COLO829 (cell line): ENCODE results near the gene FOXO6.

Experiments used
- DNase-seq: peaks from one replicate; pipeline ENCODE4 v3.0.0; 2012; ENCODE audit warnings: low spot score

The FOXO6 gene

DNA sequence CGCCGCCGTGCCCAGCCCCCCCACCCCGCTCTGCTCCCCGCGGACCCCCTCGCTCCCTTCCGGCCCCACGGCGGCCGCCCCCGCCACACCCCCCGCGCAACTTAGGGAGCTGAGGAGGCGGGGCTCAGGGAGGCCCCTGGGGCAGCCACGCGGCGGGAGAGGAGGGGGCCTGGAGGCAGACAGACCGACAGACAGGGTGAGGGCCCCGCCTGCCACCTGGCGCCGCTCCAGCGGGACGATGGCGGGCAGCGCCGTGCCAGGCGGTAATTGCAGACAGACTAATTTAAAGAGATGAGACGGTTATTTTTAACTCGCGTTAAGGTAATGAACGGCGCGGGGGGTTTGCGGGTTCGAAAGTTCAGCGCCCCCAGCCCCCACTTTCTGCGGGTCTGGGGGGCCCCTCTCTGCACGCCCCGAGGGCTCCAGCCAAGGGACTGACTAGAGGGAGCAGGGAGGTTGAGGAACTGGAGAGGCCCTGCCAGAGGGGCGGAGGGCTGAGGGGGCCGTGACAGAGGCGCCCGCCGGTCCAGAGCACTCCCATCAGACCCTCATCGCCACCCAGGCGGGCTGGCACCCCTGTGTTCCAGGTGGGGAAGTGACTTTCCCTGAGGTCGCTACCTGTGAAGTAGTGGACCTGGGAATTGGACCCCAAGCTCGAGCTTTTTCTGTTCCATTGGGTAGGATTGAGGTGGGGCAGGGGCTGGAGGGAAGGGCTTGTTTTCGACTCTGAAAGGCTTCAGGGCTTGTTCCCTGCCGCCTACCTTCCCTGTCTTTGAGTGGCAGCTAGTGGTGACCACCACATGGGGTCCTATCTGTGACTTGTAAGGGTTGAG is 5.4 kb downstream of the FOXO6 start:
- no peak for DNase-seq

- DNase-seq: no peak
Observed at GRCh38 chr1:41367288-41367642, 6.0 kb downstream of the FOXO6 start.

GRCh38 chr1:41368366-41368765 is 7.1 kb downstream of the FOXO6 start:
- no peak for DNase-seq

GRCh38 chr1:41368801-41369200 is 7.6 kb downstream of the FOXO6 start:
- no peak for DNase-seq

- no peak for DNase-seq
Observed at GRCh38 chr1:41369531-41369930, 8.3 kb downstream of the FOXO6 start.

GRCh38 chr1:41370225-41370624 is 9.0 kb downstream of the FOXO6 start:
- DNase-seq: no peak

GRCh38 chr1:41370756-41371420 is 9.7 kb downstream of the FOXO6 start:
- DNase-seq: no peak

- DNase-seq: no peak
Observed at GRCh38 chr1:41371630-41372599, 10.7 kb downstream of the FOXO6 start.

GRCh38 chr1:41372600-41372993 is 11.4 kb downstream of the FOXO6 start:
- no peak for DNase-seq

DNA sequence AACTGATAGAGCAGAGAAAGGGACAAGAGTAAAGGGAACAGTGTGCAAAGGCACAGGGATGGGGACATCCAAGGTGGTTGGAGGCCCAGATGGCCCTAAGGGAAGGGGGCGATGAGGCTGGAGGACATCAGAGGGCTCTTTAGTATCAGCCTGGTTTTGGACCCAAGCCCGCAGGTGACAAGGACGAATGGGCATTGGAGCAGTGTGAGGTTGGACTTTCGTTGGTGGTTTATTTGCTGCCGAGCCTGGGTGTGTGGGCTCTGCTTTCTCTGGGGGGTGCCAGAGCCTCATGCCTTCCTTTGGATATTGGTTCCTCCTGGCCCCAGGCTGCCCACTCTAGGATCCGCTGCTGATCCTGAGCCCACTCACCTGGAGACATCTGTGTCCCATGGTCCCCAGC is 12.1 kb downstream of the FOXO6 start:
- DNase-seq: no peak

DNA sequence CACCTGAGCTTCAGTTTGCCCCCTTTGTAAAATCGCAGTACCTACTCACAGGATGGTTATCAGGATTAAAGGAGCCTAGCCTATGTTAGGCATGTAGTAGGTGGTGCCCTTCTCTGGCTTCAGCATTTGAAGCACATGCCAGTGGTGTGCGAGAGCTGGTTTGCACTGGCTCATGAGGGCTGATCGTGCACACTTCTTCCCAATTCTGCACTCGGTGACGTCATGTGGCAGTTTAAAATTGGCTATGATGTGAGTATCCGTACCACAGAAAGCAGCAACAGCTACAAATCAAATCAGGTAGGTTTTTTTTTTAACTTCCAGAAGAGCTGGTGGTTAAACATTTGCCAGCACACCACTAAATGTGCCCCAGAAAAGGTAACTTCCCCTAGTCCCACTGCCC is 13.5 kb downstream of the FOXO6 start:
- DNase-seq: no peak

GRCh38 chr1:41377397-41377796 is 16.2 kb downstream of the FOXO6 start:
- DNase-seq: no peak

DNA sequence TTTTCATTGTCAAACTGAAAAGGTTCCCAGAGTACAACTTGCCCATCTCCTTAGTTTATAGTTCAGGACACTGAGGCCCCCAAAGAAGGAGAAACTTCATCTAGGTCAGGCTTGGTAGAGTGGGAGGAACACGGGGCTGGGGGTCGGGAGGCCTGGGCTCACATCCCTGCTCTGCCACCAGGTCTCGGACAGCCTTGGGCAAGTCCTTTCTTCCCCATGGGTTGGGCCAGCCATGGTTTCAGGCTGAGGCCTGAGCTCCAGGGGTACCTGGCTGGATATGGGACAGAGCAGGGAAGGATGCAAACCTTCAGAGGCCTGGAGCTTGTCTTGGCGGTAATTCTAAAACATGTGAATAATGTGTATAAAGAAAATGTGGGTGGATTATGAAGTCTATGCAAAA is 17.0 kb downstream of the FOXO6 start:
- DNase-seq: no peak

DNA sequence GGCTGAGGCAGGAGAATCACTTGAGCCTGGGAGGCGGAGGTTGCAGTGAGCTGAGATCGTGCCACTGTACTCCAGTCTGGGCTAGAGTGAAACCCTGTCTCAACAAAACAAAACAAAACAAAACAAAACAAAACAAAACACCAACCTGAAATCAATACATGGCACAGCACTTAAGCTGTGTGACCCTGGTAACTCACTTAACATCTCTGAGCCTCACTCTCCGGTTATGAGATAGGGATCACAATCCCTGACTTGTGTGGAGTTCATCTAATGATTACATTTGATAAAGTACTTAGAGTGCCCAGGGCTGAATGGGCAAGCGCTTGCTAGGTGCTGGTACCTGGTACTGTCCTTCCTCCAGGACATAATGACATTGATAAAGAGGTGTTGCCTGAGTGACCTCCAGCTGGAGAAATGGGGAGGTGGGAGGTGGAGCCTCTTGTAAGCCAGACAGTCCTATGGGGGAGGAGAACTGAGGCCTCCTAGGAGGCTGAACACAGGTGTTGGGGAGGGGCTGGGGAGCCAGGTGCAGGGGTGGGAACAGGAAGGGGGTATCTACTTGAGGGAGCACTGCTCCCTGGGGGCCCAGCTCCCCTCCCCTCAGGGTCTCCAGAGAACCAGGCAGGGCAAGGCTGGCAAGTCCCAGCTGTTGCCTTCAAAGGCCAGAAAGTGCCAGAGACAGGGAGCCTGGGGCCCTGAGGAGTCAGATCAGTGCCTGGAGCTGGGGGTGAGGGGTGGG is 17.9 kb downstream of the FOXO6 start:
- no peak for DNase-seq

DNA sequence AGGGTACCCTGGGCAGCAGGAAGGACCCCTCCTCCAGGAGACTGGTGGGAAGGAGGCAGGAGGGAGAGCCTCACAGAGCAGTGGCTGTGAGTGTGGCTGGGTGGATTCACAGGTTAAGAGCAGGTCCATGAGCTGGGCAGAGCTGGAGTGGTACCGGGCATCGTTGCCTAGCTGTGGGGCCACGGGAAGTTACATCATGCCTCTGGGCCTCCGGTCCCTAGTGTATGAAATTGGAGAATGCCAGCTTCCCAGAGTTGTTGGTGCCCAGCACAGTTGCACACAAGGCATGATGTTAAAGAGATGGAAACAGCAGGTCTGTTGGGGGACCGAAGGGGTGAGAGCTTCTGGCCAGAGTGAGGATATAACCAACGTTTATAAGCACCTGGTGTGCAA is 18.5 kb downstream of the FOXO6 start:
- DNase-seq: no peak

DNA sequence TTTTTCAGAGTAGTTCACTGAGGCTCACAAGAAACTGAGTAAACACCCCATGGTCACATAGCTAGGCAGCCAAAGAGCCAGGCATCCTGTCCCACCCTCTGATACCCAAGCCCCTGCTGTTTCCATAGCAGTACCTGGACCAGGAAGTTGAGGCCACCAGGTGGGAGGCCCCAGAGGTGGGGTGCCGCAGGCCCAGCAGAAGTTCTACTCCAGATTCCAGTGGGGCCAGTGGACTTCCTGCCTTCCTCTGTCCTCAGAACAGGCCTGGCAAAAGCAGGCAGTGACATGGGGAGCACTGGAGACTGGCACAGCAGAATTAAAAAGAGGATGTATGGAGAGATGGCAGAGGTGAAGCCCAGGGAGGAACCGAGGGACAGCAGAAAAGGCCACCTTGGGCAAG is 19.0 kb downstream of the FOXO6 start:
- DNase-seq: no peak

DNA sequence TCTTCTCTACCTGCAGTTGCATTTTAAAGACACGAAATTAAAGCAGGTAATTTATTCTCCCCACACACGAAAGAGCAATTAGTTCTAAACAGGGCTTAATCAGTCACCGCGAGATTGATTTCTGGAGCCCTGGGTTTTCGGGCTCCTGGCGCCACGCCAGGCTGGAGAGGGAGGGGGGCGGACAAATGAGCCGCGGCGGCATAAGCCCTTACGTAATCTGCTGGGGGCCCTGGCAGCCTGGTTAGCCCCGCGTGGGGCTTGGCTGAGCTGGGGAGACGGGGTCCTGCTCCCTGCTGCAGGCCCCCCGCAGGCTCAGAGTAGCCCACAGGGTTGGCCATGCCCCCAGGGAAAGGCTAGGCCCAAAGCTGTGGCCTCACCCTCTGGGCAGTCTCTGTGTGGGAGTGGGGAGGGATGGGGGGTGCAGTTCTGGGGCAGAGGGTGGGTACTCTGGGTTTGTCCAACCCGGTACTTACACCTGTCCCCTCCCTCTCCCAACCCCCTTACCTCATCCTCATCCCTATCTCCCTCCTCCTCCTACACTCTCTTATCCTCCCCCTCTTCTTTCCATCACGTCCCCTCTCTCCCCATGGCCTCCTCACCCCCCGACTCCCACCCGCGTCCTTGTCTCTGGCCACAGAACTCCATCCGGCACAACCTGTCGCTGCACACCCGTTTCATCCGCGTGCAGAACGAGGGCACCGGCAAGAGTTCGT is 19.9 kb downstream of the FOXO6 start:
- DNase-seq: no peak

DNA sequence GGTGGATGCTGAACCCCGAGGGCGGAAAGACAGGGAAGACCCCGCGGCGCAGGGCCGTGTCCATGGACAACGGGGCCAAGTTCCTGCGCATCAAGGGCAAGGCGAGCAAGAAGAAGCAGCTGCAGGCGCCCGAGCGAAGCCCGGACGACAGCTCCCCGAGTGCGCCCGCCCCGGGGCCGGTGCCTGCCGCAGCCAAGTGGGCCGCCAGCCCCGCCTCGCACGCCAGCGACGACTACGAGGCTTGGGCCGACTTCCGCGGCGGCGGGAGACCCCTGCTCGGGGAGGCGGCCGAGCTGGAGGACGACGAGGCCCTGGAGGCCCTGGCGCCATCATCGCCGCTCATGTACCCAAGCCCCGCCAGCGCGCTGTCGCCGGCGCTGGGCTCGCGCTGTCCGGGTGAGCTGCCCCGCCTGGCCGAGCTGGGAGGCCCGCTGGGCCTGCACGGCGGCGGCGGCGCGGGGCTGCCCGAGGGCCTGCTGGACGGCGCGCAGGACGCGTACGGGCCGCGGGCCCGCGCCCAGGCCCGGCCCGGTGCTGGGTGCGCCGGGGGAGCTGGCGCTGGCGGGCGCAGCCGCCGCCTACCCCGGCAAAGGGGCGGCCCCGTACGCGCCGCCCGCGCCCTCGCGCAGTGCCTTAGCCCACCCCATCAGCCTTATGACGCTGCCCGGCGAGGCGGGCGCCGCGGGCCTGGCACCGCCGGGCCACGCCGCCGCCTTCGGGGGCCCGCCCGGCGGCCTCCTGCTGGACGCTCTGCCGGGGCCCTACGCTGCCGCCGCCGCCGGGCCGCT is 20.7 kb downstream of the FOXO6 start:
- no peak for DNase-seq

GRCh38 chr1:41382480-41383090 is 21.4 kb downstream of the FOXO6 start:
- DNase-seq: no peak
